Urinary bladder (tissue), 4 donors: ENCODE data around the gene SPON2. TPM values are rescaled to one million over a fixed set of nuclear protein-coding genes. Genes with fewer than 3 reads are reported as not detected.

Source experiments
- DNase-seq: peaks from one replicate; pipeline ENCODE4 v3.0.0-alpha.2; 2015; ENCODE audit errors: extremely low spot score
- H3K27ac ChIP-seq: one replicate; pipeline ENCODE4 v1.5.1; 2013; ENCODE audit warnings: low read depth, mild to moderate bottlenecking, moderate library complexity
- H3K36me3 ChIP-seq: one replicate; pipeline ENCODE4 v1.6.1; 2013; ENCODE audit warnings: mild to moderate bottlenecking, moderate library complexity; ENCODE audit not compliant: insufficient read depth
- H3K4me1 ChIP-seq: one replicate; pipeline ENCODE4 v1.6.1; 2013; ENCODE audit warnings: mild to moderate bottlenecking, moderate library complexity; ENCODE audit not compliant: insufficient read depth
- H3K4me3 ChIP-seq: one replicate; pipeline ENCODE4 v1.5.1; 2013; ENCODE audit warnings: low read depth, low read length
- WGBS: extraction: QIAGEN DNeasy Blood & Tissue Kit; methylation state at CpG from one replicate; pipeline ENCODE4 v1.1.7; 2013; 5-methylcytosine and 5-hydroxymethylcytosine counted together
- polyA plus RNA-seq: library from polyadenylated mRNA; stranded (reverse); fragments of 200-250 nt; gene quantifications from one replicate; pipeline ENCODE4 v1.2.3, GENCODE V29; 2013
- total RNA-seq: library from RNA; depleted of rRNA; stranded (reverse); fragments of >200 nt; gene quantifications from one replicate; pipeline ENCODE4 v1.2.3, GENCODE V29; 2014
- donor health status: healthy with polysubstance abuse.
- donor health status: healthy.

SPON2 gene
- total and polyA plus RNA-seq, 2 donors = 119 to 123 TPM

DNA sequence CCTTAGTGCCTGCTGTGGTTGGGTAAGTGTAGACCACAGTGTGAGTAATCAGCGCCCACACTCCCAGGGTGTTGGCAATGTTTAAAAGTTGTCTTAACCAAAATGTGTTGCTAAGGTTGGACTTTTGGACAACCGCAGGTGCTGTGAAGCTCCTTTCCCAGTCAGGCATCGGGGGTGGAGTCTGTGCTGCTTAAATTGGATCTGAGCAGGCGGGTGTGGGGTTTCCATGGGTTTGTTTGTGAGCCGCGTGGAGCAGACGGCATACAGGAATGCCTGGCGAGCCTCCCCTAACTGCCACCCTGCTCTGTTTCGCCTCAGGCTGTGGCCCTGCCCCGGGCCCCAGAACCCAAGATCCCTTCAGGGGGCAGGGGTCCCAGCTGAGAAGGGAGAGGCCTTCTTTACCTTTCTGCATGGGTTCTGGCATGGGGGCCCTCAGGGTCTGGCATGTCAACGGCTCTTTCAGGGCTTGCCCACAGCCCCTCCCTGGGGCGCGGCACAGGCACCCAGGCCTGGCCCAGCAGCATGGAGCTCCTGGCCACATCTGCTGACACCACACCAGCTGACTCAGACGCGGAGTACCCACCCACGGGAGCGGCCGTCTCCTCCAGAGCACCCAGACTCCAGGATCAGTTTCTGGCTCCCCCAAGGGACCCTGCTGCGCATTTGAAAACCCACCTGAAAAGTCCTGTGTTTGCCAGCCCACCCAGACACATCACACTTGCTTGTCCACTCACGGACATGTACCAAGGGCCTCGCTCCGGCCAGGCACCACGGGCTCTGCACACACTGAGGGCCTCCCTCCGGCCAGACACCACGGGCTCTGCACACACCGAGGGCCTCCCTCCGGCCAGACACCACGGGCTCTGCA, 5.1 kb upstream of the SPON2 start:
- Histone ChIP-seq H3K27ac (no peak overlapping the region), H3K4me1 (no peaks in the 10 kb centered on the region), H3K36me3 (no peaks in the 10 kb centered on the region), H3K4me3 (no peak overlapping the region)
- no peak for DNase-seq
- 76% methylated on average over 28 of the region's 28 CpGs for WGBS

- no peak for DNase-seq
- WGBS = 79% methylated on average over 1 of the region's 1 CpG
Observed at GRCh38 chr4:1176398-1177273, 4.3 kb upstream of the SPON2 start.

GRCh38 chr4:1175635-1176229, 3.3 kb upstream of the SPON2 start:
- DNase-seq = no peak
- Histone ChIP-seq H3K36me3 (no peaks in the 10 kb centered on the region), H3K27ac (no peak overlapping the region), H3K4me3 (no peak overlapping the region), H3K4me1 (no peaks in the 10 kb centered on the region)
- 94% methylated on average over 7 of the region's 7 CpGs for WGBS

More at GRCh38 chr4:1176398-1177273, 4.3 kb upstream of the SPON2 start:
- Histone ChIP-seq H3K27ac (no peak overlapping the region), H3K36me3 (no peaks in the 10 kb centered on the region), H3K4me1 (no peaks in the 10 kb centered on the region), H3K4me3 (no peak overlapping the region)

DNA sequence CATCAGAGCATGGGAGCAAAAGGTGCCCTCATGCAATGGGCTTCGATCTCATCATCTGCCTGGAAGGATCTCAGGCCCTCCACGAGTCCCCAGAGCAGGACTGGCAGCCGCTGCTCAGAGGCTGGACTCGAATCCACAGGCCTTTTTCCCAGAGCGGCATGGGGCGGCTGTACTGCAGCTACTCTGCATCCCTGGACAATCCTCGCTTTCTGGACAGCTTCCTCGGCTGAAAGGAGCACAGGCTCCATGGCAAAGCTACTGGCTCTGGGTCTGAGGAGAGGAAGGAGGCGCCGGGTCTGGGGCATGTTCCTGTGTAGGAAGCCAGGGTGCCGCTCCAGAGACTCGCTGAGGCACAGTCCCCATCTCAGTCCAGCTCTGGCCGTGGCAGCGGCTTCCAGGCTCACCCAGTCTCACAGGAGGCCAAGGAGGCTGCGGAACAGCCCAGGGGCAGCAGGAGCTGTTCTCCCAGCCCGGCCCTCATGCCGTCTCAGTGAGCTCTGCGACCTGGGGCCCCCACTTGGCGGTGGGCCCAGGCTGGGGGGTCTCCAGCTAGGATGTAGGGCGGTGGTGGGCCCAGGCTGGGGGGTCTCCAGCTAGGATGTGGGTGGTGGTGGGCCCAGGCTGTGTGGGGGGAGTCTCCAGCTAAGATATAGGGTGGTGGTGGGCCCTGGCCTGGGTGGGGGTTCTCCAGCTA, 2.7 kb upstream of the SPON2 start:
- no peak for DNase-seq

GRCh38 chr4:1172971-1173757, 781 bp upstream of the SPON2 start:
- 46% methylated on average over 19 of the region's 20 CpGs for WGBS
- Histone ChIP-seq H3K4me3 (no peak overlapping the region), H3K36me3 (no peaks in the 10 kb centered on the region), H3K4me1 (no peaks in the 10 kb centered on the region), H3K27ac (peak overlapping the region; percentile 42)
- DNase-seq = no peak

More for the DNA sequence above, 2.7 kb upstream of the SPON2 start:
- Histone ChIP-seq H3K4me3 (no peak overlapping the region), H3K27ac (no peak overlapping the region), H3K4me1 (no peaks in the 10 kb centered on the region), H3K36me3 (no peaks in the 10 kb centered on the region)
- 91% methylated on average over 20 of the region's 20 CpGs for WGBS

DNA sequence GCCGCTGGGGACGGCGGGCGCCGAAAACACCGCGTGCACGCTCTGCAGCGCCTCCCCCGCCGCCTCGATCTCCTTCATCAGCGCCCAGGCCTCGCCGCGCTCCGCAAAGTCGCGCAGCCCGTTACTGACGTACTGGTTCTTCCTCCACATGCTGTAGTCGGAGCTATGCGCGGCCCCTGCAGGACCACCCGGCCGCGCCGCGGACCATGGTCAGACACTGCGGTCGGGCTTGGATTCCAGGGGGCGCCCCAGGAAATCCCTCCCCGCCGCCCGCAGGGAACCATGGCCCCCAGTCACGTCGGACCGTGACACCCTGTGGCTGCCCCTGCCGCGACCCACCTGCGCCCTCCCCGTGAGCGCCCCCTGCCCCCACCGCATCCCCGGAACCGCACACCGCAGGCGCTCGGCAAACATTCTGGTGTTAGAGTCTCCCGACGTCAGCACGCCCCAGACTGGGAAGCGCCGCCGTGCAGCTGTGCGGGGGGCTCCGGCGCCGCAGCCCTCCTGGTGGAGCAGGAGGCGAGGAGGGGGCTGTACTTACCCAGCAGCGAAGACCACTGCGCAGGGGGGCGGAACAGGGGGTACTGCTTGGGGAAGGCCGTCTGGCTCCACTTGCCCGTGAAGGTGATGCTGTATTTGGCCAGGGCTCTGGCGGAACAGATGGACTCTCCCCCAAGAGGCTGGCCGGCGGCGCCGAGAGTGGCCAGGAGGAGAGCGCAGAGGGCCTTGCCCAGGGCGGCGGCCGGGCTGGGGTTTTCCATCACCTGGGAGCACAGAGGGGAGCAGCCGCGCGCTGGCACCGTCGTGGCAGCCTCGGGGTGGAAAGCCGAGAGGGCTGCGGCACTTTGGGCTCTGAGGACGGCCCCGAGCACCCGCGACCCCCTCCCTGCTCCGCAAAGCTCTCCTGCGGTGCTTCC, 814 bp downstream of the SPON2 start:
- Histone ChIP-seq H3K27ac (no peak overlapping the region), H3K36me3 (no peaks in the 10 kb centered on the region), H3K4me3 (peak overlapping the region; percentile 44), H3K4me1 (no peaks in the 10 kb centered on the region)
- DNase-seq = no peak
- 5% methylated on average over 88 of the region's 88 CpGs for WGBS

DNA sequence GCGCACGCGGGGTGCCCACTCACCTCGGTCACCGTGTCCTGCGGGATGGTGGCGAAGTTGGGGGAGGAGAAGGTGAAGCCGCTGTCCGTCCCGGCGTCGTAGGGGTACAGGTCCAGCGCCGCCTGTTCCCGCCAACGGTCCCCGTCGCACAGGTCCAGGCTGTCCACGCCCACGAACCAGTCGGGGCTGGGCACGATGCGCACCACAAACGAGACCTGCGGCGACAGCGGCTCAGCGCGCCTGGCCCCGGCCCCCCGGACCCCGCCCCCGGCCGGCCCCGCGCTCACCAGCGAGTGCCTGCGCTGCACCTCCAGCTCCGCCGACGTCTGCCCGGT, 1.4 kb downstream of the SPON2 start:
- DNase-seq = no peak
- Histone ChIP-seq H3K4me1 (no peaks in the 10 kb centered on the region), H3K27ac (no peak overlapping the region), H3K36me3 (no peaks in the 10 kb centered on the region), H3K4me3 (peak overlapping the region; percentile 44)
- WGBS = 25% methylated on average over 42 of the region's 42 CpGs

DNA sequence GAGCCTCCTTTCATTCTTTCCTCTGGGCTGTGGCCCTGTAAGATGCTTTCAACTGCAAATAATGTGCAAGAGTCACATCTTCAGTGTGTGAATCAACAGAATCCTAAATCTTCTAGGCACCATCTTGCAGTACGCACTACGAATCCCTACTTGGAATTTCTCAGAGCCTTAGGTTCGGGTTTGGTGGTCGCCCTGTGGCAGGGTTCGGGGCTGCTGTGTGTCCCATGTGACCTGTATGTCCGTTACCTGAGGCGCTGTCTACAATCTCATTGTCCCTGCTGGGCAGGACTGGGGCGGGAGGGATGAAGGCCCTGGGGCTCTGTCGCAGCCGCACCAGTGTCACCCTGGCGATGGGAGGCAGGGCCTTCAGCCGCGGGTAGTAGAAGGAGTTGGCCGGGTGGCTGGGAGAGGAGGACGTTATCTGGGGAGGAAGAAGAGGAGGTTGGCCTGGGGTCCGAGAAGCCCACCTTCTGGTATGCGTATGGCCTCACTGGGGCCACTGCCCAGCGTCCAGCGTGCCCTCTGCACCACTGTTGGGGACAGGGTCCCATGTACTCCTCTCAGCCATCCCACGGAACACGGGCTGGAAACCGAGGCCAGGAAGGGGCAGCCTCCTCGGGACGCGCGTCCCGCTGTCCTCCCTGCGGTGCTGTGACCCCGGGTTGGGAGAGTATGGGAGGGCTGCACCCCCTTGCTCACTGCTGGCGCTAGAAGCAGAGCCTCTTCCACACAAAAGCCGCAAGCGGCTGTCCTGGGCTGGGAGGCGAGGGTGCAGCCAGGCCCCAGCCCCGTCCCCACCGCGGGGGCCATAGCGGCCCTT, 2.0 kb downstream of the SPON2 start:
- no peak overlapping the region for H3K27ac ChIP-seq
- H3K4me3 ChIP-seq = peak overlapping the region; percentile 44
- DNase-seq = no peak
- H3K4me1 ChIP-seq = no peaks in the 10 kb centered on the region
- WGBS = 83% methylated on average over 37 of the region's 37 CpGs
- H3K36me3 ChIP-seq = no peaks in the 10 kb centered on the region

DNA sequence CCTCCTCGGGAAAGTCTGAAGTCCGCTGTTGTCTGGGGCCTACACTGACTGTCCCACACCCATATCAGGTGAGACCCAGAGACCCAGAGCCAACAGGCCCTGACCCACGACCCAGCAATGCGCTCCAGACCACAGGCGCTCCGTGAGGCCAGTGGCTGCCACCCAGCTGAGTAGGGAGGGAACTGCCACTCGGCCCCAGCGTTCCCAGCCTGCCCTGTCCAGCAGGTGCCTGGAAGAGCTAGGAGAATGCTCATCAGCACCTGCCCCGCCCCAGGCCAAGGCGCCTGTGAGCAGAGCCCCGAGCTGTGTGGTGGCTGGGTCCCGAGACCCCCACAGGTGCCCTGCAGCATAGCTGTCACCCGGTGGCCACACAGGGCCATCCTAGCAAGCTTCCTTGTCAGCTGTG, 2.7 kb downstream of the SPON2 start:
- DNase-seq = no peak
- Histone ChIP-seq H3K36me3 (no peaks in the 10 kb centered on the region), H3K4me3 (no peak overlapping the region), H3K4me1 (no peaks in the 10 kb centered on the region), H3K27ac (no peak overlapping the region)
- WGBS = 92% methylated on average over 13 of the region's 13 CpGs

DNA sequence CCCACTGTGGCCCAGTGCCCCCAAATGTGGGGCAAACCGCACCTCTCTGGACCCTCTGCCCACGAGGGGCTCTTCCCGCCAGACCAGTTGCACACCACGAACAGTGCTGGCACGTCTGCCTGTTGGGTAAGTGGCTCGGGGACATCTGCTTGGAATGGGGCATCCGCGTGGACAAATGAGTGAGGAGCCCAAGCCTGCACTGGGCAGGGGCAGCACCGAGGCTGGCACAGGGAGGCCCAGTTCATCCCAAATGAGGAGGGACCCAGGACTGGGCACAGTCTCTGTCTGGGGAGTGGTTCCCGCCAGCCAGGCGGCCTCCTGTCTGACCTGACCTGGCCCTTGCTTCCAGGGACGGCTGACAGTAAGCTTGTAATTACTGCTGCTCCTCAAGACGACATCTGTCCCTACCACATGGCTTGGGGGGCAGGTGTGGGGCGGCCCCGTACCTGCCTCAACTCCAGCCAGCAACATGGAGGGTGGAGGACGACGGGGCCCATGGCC, 3.2 kb downstream of the SPON2 start:
- Histone ChIP-seq H3K4me1 (no peaks in the 10 kb centered on the region), H3K27ac (no peak overlapping the region), H3K36me3 (no peaks in the 10 kb centered on the region), H3K4me3 (no peak overlapping the region)
- WGBS = 93% methylated on average over 17 of the region's 17 CpGs
- no peak for DNase-seq
